Endothelial cell of hepatic sinusoid (primary cell): Measurements from ENCODE around the gene PADI2.

Experiments
- in situ Hi-C: cut with HindIII; loops from 2 replicates; pipeline ENCODE4 v1.10.0; 2017; ENCODE audit warnings: low sequenced_read_pairs

Gene PADI2

GRCh38 chr1:17140279-17140678, 21.0 kb upstream of the PADI2 start:
- in situ Hi-C loops: no loop called here

- in situ Hi-C loops: loop anchor here (10.0 kb wide), 2 partner anchors 45 to 135 kb away; no protein-coding TSS in a partner anchor
Observed at GRCh38 chr1:17139637-17140036, 20.4 kb upstream of the PADI2 start.

GRCh38 chr1:17137441-17137840, 18.2 kb upstream of the PADI2 start:
- in situ Hi-C loops: loop anchor here (10.0 kb wide), 2 partner anchors 47 to 137 kb away; no protein-coding TSS in a partner anchor

- in situ Hi-C loops: loop anchor here (10.0 kb wide), 2 partner anchors 48 to 138 kb away; no protein-coding TSS in a partner anchor
Observed at GRCh38 chr1:17136936-17137335, 17.7 kb upstream of the PADI2 start.

GRCh38 chr1:17136145-17136544, 16.9 kb upstream of the PADI2 start:
- in situ Hi-C loops: loop anchor here (10.0 kb wide), 2 partner anchors 49 to 139 kb away; no protein-coding TSS in a partner anchor

- in situ Hi-C loops: loop anchor here (10.0 kb wide), 2 partner anchors 49 to 139 kb away; no protein-coding TSS in a partner anchor
Observed at GRCh38 chr1:17135530-17135929, 16.3 kb upstream of the PADI2 start.

GRCh38 chr1:17134724-17135123, 15.5 kb upstream of the PADI2 start:
- in situ Hi-C loops: loop anchor here (5.0 to 10.0 kb wide), 3 partner anchors 50 to 140 kb away; no protein-coding TSS in a partner anchor

GRCh38 chr1:17134034-17134433, 14.8 kb upstream of the PADI2 start:
- in situ Hi-C loops: loop anchor here (5.0 to 10.0 kb wide), 3 partner anchors 51 to 141 kb away; no protein-coding TSS in a partner anchor

GRCh38 chr1:17130138-17130635, 10.9 kb upstream of the PADI2 start:
- in situ Hi-C loops: loop anchor here (5.0 to 10.0 kb wide), 3 partner anchors 55 to 145 kb away; no protein-coding TSS in a partner anchor

- in situ Hi-C loops: no loop called here
Observed at GRCh38 chr1:17128361-17128760, 9.1 kb upstream of the PADI2 start.

GRCh38 chr1:17125756-17126237, 6.5 kb upstream of the PADI2 start:
- in situ Hi-C loops: no loop called here

- in situ Hi-C loops: no loop called here
Observed at GRCh38 chr1:17123196-17124045, 4.2 kb upstream of the PADI2 start.

GRCh38 chr1:17122521-17123164, 3.4 kb upstream of the PADI2 start:
- in situ Hi-C loops: no loop called here

- in situ Hi-C loops: no loop called here
Observed at GRCh38 chr1:17121881-17122280, 2.6 kb upstream of the PADI2 start.

- in situ Hi-C loops: no loop called here
Observed at GRCh38 chr1:17120962-17121837, 1.9 kb upstream of the PADI2 start.

- in situ Hi-C loops: no loop called here
Observed at GRCh38 chr1:17120481-17120877, 1.2 kb upstream of the PADI2 start.

GRCh38 chr1:17119773-17120480, 676 bp upstream of the PADI2 start:
- in situ Hi-C loops: no loop called here

- in situ Hi-C loops: no loop called here
Observed at GRCh38 chr1:17118706-17119075, 560 bp downstream of the PADI2 start.

GRCh38 chr1:17118268-17118667, 983 bp downstream of the PADI2 start:
- in situ Hi-C loops: no loop called here
